Ovary (tissue), 9 donors: ENCODE results near the gene RPL18. TPM values are rescaled to one million over a fixed set of nuclear protein-coding genes. Genes with fewer than 3 reads are reported as not detected.
A peak's percentile ranks its signal among the peaks of the same experiment; 100 is the strongest.

ENCODE experiments used
- DNase-seq, 5 donors: peaks; one replicate each; pipeline ENCODE4 v3.0.0-alpha.2; 2019 to 2020
- H3K27ac ChIP-seq, 2 donors: fragments of 200-600 bp; one replicate each; pipeline versions ENCODE4 v1.5.1 to v1.8.0; 2019 to 2022
- H3K27me3 ChIP-seq: fragments of 200-600 bp; one replicate; pipeline ENCODE4 v1.8.0; 2022
- H3K36me3 ChIP-seq: fragments of 200-600 bp; sonication (generic); one replicate; pipeline ENCODE4 v1.5.1; 2019
- H3K4me1 ChIP-seq: one replicate; pipeline ENCODE4 v1.8.1; 2013; ENCODE audit warnings: mild to moderate bottlenecking, moderate library complexity; ENCODE audit not compliant: insufficient read depth
- H3K4me3 ChIP-seq: fragments of 200-600 bp; sonication (generic); one replicate; pipeline ENCODE4 v1.5.1; 2017
- H3K9me3 ChIP-seq, 2 donors: fragments of 200-600 bp in 1 of 2; sonication (generic) in 1 of 2; one replicate each; pipeline versions ENCODE4 v1.5.1 to v1.8.1; 2013 to 2019; ENCODE audit warnings: mild to moderate bottlenecking in 1 of 2, moderate library complexity in 1 of 2
- EP300 ChIP-seq: sonication (generic); formaldehyde crosslinking; IDR thresholded peaks from one replicate; pipeline ENCODE4 v1.6.1; 2017; ENCODE audit warnings: antibody characterized with exemption
- POLR2A ChIP-seq: fragments of 450-650 bp; IDR thresholded peaks from one replicate; pipeline ENCODE4 v1.6.1; 2017; ENCODE audit warnings: antibody characterized with exemption, mild to moderate bottlenecking, moderate library complexity
- WGBS, 3 donors: extraction: QIAGEN DNeasy Blood & Tissue Kit in 1 of 3; methylation state at CpG; one replicate each; pipeline versions ENCODE4 v1.1.5 to v1.1.7; 2013 to 2017; 5-methylcytosine and 5-hydroxymethylcytosine counted together
- intact Hi-C, 4 donors: fragments of 100-400 bp; cut with DNase I; formaldehyde crosslinking; loops; one replicate each; pipeline versions ENCODE4 v1.11.0 to v1.15.1; 2022 to 2023
- polyA plus RNA-seq, 2 donors: library from polyadenylated mRNA; stranded (reverse); fragments of 200-250 nt in 1 of 2; fragments of 350-450 nt in 1 of 2; fragmentation: Illumina TruSeq in 1 of 2; extraction: RNeasy Lipid Tissue Mini Kit (QIAGEN cat#74804) in 1 of 2; gene quantifications; one replicate each; pipeline ENCODE4 v1.2.3, GENCODE V29; 2013 to 2014
- total RNA-seq, 7 donors: library from RNA; depleted of rRNA in 2 of 7; stranded (reverse); fragments of >200 nt in 2 of 7; fragmentation: NEBNext Ultra II Directional in 3 of 7; extraction: Animal tissue kit (Norgen Biotek cat#: 25700) in 3 of 7; gene quantifications; one replicate each; pipeline versions ENCODE4 v1.1.0 to v1.2.4, GENCODE V29; 2016 to 2023
- TF ChIP-seq, protein P1 (sequence below), 3 donors: fragments of 450-650 bp in 2 of 3; fragments of 200-600 bp in 1 of 3; IDR thresholded peaks; one replicate each; pipeline versions ENCODE4 v1.5.1 to v1.8.0; 2016 to 2022; ENCODE audit warnings: antibody characterized with exemption in 3 of 3, mild to moderate bottlenecking in 1 of 3
- donor health status: DM: no; HTN: no; CAD: no; lungs with moderate emphysema.
- donor health status: DM: no; HTN: no; CAD: no.
- donor health status: Bipolar disorder and iron deficiency.
- donor health status: DM: yes; HTN: yes; CAD: no.
- donor health status: DM: no; HTN: no; CAD: no.
- donor health status: DM: yes; HTN: yes; CAD: no.

Gene RPL18
- total and polyA plus RNA-seq, 9 donors, result 1,780 to 8,435 (median 3,584) TPM

DNA sequence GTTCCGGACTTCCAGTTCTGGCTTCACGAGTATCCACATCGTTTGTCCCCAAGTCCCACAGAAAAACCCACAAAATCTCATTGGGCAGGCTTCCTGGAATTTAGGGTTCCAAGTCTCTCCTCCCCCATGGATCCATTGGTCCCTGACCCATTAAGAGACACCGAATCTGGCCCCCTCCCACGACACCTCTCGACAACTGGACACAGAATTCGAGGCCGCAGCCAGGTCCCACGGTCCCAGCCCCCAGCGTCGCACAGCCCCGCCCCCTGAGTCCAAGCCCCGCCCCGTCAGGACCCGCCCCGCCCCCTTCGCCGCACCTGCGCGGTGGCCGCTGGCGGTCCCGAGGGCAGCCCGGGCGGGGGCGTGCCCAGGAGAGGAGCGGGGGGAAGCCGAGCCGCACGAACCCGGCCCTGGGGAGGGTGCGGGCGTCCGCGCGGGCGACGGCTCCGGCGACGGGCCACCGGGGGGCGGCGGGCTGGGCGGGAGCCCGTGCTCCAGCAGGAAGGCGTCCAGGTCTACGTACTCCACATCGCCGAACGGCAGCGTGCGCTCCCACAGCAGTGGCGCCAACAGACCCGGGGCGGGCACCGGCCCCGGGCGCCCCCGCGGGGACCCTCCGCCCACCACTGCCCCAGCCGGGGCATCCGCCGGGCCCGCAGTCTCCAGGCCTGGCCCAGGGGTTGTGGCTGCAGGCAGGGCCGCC is 16.4 kb upstream of the RPL18 start:
- Histone ChIP-seq H3K27me3 (no peaks in the 10 kb centered on the region), H3K9me3 (no peaks in the 10 kb centered on the region), H3K36me3 (no peaks in the 10 kb centered on the region), H3K4me3 (peak overlapping the region; percentile 60), H3K4me1 (peaks cover 20% of the 10 kb centered on the region), H3K27ac (peak overlapping the region; percentile 89 to 93)
- WGBS, 3 donors, result 1 to 2% (median 2%) methylated on average over 32 to 67 of the region's 67 CpGs
- intact Hi-C loops, result no loop called here
- TF ChIP-seq, protein P1, sequence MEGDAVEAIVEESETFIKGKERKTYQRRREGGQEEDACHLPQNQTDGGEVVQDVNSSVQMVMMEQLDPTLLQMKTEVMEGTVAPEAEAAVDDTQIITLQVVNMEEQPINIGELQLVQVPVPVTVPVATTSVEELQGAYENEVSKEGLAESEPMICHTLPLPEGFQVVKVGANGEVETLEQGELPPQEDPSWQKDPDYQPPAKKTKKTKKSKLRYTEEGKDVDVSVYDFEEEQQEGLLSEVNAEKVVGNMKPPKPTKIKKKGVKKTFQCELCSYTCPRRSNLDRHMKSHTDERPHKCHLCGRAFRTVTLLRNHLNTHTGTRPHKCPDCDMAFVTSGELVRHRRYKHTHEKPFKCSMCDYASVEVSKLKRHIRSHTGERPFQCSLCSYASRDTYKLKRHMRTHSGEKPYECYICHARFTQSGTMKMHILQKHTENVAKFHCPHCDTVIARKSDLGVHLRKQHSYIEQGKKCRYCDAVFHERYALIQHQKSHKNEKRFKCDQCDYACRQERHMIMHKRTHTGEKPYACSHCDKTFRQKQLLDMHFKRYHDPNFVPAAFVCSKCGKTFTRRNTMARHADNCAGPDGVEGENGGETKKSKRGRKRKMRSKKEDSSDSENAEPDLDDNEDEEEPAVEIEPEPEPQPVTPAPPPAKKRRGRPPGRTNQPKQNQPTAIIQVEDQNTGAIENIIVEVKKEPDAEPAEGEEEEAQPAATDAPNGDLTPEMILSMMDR (IDR thresholded peaks at IDR 0.05), result no peak
- peak; percentile 48 for TF ChIP-seq POLR2A
- TF ChIP-seq EP300, result no peak
- DNase-seq, result peak; percentile 82 to 88 (median 84)

DNA sequence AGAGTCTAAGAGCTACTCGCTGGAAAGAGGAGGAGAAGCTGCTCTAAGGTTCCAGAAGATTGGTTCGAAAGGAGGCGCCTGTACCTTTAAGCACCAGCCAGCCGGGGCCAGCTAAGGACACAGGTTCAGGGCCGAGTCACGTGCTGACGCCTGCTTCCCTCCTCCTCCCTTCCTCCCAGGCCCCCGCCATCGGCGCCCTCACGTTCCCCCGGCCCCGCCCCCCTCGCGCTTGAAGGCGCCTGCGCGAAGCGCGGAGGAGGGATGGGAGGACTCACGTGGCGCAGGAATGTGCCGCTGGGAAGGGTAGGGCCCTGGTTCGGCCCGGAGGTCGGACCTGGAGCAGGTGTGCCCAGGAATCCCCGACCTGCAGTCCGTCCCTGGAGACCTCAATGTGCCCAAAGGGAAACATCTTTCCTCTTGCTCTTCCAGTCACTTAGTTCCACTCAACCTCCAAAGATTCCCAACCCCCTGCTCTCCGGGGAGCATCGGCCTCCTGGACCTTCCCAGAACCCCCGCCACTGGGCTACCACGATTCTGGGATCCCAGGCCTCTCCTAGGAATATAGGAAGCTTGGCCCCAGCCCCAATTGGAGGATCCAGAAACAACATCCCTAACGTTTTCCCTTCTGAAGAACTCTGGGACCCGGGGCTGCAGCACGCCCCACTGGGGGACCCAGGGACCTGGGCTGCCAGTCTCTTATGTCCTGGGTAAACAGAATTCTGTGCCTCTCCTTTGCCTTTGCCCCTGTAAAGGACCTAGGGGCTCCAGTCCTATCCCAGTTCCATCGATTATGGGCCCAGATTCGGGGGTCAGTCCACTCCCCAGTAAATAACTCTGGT is 15.7 kb upstream of the RPL18 start:
- intact Hi-C loops, result no loop called here
- H3K9me3 ChIP-seq, result no peaks in the 10 kb centered on the region
- H3K4me3 ChIP-seq, result peak overlapping the region; percentile 38
- H3K27ac ChIP-seq, result peak overlapping the region; percentile 89 to 93
- no peaks in the 10 kb centered on the region for H3K36me3 ChIP-seq
- no peaks in the 10 kb centered on the region for H3K27me3 ChIP-seq
- 3 to 8% (median 5%) methylated on average over 22 to 37 of the region's 37 CpGs for WGBS, 3 donors
- peak; percentile 98 to 99 (median 98) for DNase-seq
- TF ChIP-seq POLR2A (peak; percentile 77), EP300 (peak; percentile 27)
- TF ChIP-seq, protein P1 (IDR thresholded peaks at IDR 0.05), result no peak
- H3K4me1 ChIP-seq, result peaks cover 22% of the 10 kb centered on the region

DNA sequence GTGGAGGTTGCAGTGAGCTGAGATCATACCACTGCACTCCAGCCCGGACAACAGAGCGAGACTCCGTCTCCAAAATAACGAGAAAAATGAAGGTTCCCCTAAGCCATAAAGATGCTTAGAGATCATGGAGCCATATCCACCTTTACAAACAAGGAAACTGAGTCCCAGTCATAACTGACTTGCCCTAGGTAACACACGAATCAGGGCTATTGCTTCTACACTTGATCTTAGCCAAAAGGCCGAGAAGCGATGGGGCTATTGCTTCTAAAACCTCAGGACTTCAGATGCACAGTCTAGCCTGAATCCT is 15.0 kb upstream of the RPL18 start:
- TF ChIP-seq EP300 (no peak), POLR2A (no peak)
- TF ChIP-seq, protein P1 (IDR thresholded peaks at IDR 0.05), result no peak
- H3K36me3 ChIP-seq, result no peaks in the 10 kb centered on the region
- WGBS, 3 donors, result 13 to 21% (median 19%) methylated on average over 7 of the region's 7 CpGs

DNA sequence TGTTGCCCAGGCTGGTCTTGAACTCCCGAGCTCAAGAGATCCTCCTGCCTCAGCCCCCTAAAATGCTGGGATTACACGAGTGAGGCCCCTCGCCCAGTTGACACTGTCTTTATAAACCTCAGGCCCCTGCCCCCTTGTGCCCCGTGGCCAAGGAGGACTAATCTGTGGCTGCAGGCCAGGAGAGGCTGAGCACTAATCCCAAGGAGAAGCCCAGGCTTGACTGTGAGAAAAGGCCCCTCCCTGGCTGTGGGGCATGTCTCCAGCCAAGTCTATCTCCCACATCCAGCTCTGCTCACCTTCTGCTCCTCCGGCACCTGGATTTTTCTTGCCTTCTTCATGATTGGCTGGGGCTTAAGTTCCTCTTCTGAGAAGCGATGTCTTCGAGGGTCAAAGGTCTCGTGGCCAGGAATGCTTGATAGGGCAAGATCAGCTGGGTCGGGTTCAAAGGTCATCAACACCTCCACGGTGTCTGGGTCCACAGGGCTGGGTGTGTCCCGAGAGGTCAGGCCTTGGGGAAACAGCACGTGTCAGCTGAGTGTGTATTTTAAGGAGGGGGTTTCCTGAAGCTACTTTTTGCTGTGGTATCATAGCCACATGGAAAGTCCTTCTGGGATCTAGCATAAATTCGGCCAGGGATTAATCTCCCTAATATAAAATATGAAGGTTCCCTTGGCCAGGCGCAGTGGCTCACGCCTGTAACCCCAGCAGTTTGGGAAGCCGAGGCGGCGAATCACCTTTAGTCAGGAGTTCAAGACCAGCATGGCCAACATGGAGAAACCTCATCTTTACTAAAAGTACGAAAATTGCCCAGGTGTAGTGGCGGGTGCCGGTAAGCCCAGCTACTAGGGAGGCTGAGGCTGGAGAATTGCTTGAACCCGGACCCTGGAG is 14.4 kb upstream of the RPL18 start:
- H3K4me1 ChIP-seq, result peaks cover 21% of the 10 kb centered on the region
- no peaks in the 10 kb centered on the region for H3K27me3 ChIP-seq
- H3K9me3 ChIP-seq, result no peaks in the 10 kb centered on the region
- H3K36me3 ChIP-seq, result no peaks in the 10 kb centered on the region
- no peak overlapping the region for H3K4me3 ChIP-seq
- 45 to 59% (median 50%) methylated on average over 22 of the region's 22 CpGs for WGBS, 3 donors
- H3K27ac ChIP-seq, result peak overlapping the region; percentile 65 to 80
- peak in 2 of 5 donors; percentile 67 to 68 for DNase-seq
- no peak for TF ChIP-seq POLR2A
- intact Hi-C loops, result no loop called here

More for the DNA sequence above, 15.0 kb upstream of the RPL18 start:
- intact Hi-C loops, result no loop called here
- H3K9me3 ChIP-seq, result no peaks in the 10 kb centered on the region
- DNase-seq, result no peak
- H3K4me3 ChIP-seq, result peak overlapping the region; percentile 26
- peak overlapping the region; percentile 65 to 80 for H3K27ac ChIP-seq
- no peaks in the 10 kb centered on the region for H3K27me3 ChIP-seq
- H3K4me1 ChIP-seq, result peaks cover 25% of the 10 kb centered on the region
